Cardiac muscle cell (in vitro differentiated cells and primary cell): ENCODE measurements around the gene ADCK2. TPM values are rescaled to one million over a fixed set of nuclear protein-coding genes. Genes with fewer than 3 reads are reported as not detected.
A peak's percentile ranks its signal among the peaks of the same experiment; 100 is the strongest.
"Not testable (repeated sequence)": the region's sequence is repeated elsewhere in the genome, so short reads cannot be mapped to it uniquely, and the experiment has no call there.

Source experiments
- DNase-seq, 2 donors: peaks; one replicate each; pipeline versions ENCODE4 v3.0.0 to v3.0.0-alpha.2; 2010 to 2017; ENCODE audit warnings: low read depth in 1 of 2, low spot score in 1 of 2
- H3K27ac ChIP-seq: fragments of 200-600 bp; sonication (generic); 2 replicates; pipeline ENCODE4 v1.5.1; 2016
- H3K27me3 ChIP-seq: fragments of 200-600 bp; sonication (generic); 2 replicates; pipeline ENCODE4 v1.6.0; 2016; ENCODE audit warnings: control low read depth
- H3K36me3 ChIP-seq: fragments of 200-600 bp; sonication (generic); 2 replicates; pipeline ENCODE4 v1.5.1; 2016; ENCODE audit warnings: control low read depth
- H3K4me1 ChIP-seq: fragments of 200-600 bp; sonication (generic); 2 replicates; pipeline ENCODE4 v1.8.1; 2017; ENCODE audit warnings: low read depth, mild to moderate bottlenecking, mixed run types
- H3K4me3 ChIP-seq: fragments of 200-600 bp; sonication (generic); 2 replicates; pipeline ENCODE4 v1.5.1; 2016; ENCODE audit warnings: mild to moderate bottlenecking
- H3K9me3 ChIP-seq: fragments of 200-600 bp; sonication (generic); 2 replicates; pipeline ENCODE4 v1.5.1; 2017; ENCODE audit warnings: low read depth, mild to moderate bottlenecking, control low read depth
- polyA plus RNA-seq: library from polyadenylated mRNA; unstranded; fragments of >200 nt; fragmentation: Nextera tagmentation; extraction: Ambion mirVana; gene quantifications from 2 replicates; pipeline ENCODE4 v1.2.1, GENCODE V29; 2016
- total RNA-seq: library from RNA; depleted of rRNA; stranded (reverse); fragments of >200 nt; gene quantifications from 2 replicates; pipeline ENCODE4 v1.2.3, GENCODE V29; 2016
- TF ChIP-seq, protein P1 (sequence below): IDR thresholded peaks from 2 replicates; pipeline ENCODE4 v1.5.1; 2012; ENCODE audit warnings: low read depth, mild to moderate bottlenecking, low read length

The ADCK2 gene
- total and polyA plus RNA-seq, 2 experiments from 2014 or later: 13.9 to 31.1 TPM

DNA sequence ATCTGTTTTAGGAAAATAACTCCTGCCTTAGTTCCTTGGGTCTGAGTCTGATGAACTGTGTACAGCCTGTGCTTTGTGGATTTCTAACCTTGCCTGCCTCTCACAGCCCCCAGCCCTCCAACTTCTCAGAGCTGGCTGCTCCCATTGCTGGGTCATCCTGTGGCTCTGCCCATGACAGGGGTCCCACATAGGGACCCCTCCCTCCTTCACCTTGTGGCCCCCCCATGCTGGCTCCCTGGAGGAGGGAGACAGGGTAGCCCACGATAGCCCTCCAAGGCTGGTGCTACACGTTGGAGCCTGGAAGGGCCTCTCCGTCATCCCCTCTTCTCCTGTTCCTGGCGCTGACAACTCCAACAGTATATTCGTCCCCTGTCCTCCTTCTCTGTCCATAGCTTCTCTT, 29.3 kb upstream of the ADCK2 start:
- H3K27ac ChIP-seq: no peak overlapping the region
- TF ChIP-seq, protein P1, sequence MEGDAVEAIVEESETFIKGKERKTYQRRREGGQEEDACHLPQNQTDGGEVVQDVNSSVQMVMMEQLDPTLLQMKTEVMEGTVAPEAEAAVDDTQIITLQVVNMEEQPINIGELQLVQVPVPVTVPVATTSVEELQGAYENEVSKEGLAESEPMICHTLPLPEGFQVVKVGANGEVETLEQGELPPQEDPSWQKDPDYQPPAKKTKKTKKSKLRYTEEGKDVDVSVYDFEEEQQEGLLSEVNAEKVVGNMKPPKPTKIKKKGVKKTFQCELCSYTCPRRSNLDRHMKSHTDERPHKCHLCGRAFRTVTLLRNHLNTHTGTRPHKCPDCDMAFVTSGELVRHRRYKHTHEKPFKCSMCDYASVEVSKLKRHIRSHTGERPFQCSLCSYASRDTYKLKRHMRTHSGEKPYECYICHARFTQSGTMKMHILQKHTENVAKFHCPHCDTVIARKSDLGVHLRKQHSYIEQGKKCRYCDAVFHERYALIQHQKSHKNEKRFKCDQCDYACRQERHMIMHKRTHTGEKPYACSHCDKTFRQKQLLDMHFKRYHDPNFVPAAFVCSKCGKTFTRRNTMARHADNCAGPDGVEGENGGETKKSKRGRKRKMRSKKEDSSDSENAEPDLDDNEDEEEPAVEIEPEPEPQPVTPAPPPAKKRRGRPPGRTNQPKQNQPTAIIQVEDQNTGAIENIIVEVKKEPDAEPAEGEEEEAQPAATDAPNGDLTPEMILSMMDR: no peak
- no peaks in the 10 kb centered on the region for H3K36me3 ChIP-seq
- no peaks in the 10 kb centered on the region for H3K27me3 ChIP-seq
- DNase-seq: no peak
- no peak overlapping the region for H3K4me3 ChIP-seq
- no peaks in the 10 kb centered on the region for H3K4me1 ChIP-seq
- no peaks in the 10 kb centered on the region for H3K9me3 ChIP-seq

DNA sequence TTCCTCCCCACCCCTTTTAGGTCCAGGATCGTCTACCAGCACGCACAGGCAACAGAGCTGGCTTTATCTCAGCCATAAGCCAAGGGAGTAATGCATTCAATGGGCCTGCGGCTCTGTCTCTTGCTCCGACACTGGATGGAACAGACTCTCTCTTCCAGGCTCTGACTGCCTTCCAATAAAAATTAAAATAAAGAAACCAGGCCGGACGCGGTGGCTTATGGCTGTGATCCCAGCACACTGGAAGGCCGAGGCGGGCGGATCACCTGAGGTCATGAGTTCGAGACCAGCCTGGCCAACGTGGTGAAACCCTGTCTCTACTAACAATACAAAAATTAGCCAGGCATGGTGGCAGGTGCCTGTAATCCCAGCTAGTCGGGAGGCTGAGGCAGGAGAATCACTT, 28.0 kb upstream of the ADCK2 start:
- H3K36me3 ChIP-seq, H3K27ac ChIP-seq, H3K4me3 ChIP-seq, DNase-seq, H3K9me3 ChIP-seq, H3K27me3 ChIP-seq, H3K4me1 ChIP-seq: not testable (repeated sequence)

DNA sequence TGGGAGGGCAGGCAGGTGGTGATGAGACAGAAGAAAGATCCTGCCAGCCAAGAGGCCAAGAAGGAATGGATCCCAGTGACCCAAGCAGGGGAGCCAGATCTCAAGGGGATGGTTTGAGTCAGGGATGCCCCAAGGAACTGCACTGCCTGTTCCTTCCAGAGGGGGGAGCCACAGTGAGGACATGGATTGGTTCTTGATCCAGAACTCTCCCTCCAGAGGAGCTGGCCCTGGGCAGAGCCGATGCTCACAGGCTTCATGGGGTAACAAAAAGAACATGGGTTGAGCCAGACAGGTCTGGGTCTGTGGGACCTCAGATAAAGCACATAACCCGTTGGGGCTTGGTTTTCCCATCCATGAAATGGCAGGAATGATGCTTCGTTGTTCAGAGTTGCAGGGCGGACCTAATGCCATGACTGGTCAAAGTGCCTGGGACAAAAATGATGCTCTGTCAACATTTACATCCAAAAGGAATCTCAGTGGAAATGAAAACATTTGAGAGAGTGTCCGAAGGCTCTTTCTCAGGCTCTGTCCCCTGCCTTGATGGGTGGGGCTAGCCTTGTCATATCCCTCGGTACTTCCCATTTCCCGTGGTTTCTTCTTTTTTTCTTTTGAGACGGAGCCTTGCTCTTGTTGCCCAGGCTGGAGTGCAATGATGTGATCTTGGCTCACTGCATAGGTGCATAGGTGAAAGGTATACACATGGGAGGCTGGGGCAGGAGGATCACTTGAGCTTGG, 27.4 kb upstream of the ADCK2 start:
- Histone ChIP-seq H3K4me1 (no peaks in the 10 kb centered on the region), H3K36me3 (no peaks in the 10 kb centered on the region), H3K9me3 (no peaks in the 10 kb centered on the region), H3K27ac (no peak overlapping the region), H3K4me3 (no peak overlapping the region), H3K27me3 (no peaks in the 10 kb centered on the region)
- TF ChIP-seq, protein P1: peak; percentile 40
- no peak for DNase-seq

DNA sequence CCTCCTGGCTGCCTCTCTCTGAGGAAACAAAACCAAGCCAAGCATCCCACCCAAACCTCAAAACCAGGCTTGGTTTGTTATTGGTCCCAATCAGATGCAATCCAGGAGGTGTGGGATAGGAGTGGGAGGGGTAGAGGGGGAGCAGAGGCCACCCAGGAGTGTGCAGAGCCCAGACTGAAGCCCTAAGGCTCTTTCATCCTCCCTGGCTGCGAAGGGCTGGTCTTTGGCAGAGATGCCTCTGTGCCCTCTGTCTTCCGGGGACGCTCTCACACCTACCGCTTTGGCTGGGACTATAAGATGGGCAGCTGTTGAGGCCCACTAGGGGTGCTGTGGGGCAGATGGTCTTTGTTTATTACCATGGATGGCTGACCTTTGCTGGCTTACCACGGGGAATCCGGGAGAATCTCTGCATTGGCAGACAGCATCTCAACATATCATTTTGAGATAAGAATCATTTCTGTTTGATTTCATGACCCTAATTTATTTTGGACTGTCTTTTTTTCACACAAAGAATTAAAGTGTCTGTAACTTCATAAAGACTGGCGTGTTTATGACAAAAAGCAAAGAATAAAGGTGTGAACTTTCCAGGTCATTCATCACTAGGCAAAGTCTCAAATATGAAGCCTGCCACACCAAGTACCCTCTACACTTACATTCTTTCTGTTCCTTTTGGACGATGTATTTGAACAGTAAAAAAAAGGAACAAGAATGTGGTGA, 25.7 kb upstream of the ADCK2 start:
- Histone ChIP-seq H3K27ac (no peak overlapping the region), H3K36me3 (no peaks in the 10 kb centered on the region), H3K4me1 (no peaks in the 10 kb centered on the region), H3K4me3 (no peak overlapping the region), H3K9me3 (no peaks in the 10 kb centered on the region), H3K27me3 (no peaks in the 10 kb centered on the region)
- TF ChIP-seq, protein P1: peak; percentile 66
- DNase-seq: peak; percentile 32 to 64

DNA sequence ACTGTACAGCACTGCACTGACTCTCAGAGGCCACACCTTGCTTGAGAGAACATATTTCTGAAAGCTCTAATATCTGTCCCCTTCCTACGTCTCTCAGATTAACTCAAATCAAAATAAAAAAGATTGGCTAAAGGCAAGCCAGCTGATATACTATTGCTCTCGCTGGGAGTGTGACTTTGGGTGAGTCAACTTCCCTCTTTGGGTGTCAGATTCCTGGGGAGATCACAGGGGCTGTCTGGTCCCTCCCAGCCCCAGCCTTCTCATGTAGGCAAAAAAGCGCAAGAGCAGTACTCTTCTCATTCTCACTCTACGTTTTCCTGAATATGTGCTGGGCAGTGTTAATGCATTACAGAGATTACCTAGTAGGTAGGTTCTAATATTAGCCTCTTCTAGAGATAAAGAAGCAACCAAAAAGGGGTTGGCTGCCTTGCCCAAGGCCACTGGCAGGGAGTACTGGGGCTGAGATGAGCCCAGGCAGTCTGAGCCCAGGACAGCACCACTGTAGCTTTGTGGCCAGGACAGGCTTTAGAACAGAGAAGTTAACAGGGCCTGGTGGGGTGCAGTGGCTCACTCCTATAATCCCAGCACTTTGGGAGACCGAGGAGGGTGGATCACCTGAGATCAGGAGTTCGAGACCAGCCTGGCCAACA, 23.1 kb upstream of the ADCK2 start:
- H3K4me1 ChIP-seq: no peaks in the 10 kb centered on the region
- no peak overlapping the region for H3K27ac ChIP-seq
- no peak overlapping the region for H3K4me3 ChIP-seq
- no peak for DNase-seq
- no peaks in the 10 kb centered on the region for H3K36me3 ChIP-seq
- TF ChIP-seq, protein P1: no peak
- H3K9me3 ChIP-seq: no peaks in the 10 kb centered on the region
- no peaks in the 10 kb centered on the region for H3K27me3 ChIP-seq

DNA sequence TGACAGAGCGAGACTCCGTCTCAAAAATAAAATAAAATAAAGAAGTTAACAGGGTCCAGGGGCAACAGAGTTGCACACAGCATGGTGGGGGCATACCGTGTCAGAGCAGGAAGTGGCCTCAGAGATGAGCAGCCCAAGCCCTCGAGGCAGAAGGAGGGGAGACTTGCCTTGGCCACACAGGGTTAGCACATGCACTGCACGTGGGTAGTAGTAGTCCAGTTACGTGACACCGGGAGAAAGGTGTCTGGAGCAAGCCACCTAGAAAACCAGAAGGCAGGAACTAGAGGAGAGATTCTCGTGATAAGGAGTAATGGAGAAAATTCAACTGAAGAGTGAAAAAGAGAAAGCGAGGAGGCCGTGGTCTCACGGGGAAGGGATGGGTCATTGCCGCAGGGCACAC, 22.4 kb upstream of the ADCK2 start:
- H3K4me3 ChIP-seq: no peak overlapping the region
- H3K27me3 ChIP-seq: no peaks in the 10 kb centered on the region

More for the DNA sequence above, 22.4 kb upstream of the ADCK2 start:
- H3K36me3 ChIP-seq: no peaks in the 10 kb centered on the region
- TF ChIP-seq, protein P1: no peak
- no peak overlapping the region for H3K27ac ChIP-seq
- no peaks in the 10 kb centered on the region for H3K4me1 ChIP-seq
- no peak for DNase-seq
- no peaks in the 10 kb centered on the region for H3K9me3 ChIP-seq
